Natural killer cell (primary cell): Measurements from ENCODE around the gene PLAAT1. TPM values are rescaled to one million over a fixed set of nuclear protein-coding genes. Genes with fewer than 3 reads are reported as not detected.

Experiments
- ATAC-seq, 3 donors: fragments of 150-1000 bp in 2 of 3; fragments of 200-7000 bp in 1 of 3; cut with Tn5 transposase; 1 replicate in 1 of 3; 2 replicates in 2 of 3; pipeline ENCODE4 v1.10.0; 2021; ENCODE audit warnings: mild to moderate bottlenecking in 2 of 3, moderate library complexity in 2 of 3
- DNase-seq, 2 donors: peaks; one replicate each; pipeline versions ENCODE4 v3.0.0 to v3.0.0-alpha.2; 2013 to 2021; ENCODE audit warnings: mixed read lengths in 1 of 2
- H3K27ac ChIP-seq: one replicate; pipeline ENCODE4 v1.5.1; 2013; ENCODE audit warnings: mild to moderate bottlenecking, low read length
- H3K27me3 ChIP-seq: one replicate; pipeline ENCODE4 v1.6.1; 2013; ENCODE audit warnings: low read length; ENCODE audit not compliant: control insufficient read depth, insufficient read depth
- H3K36me3 ChIP-seq: one replicate; pipeline ENCODE4 v1.6.1; 2013; ENCODE audit warnings: low read length; ENCODE audit not compliant: control insufficient read depth, insufficient read depth
- H3K4me1 ChIP-seq: one replicate; pipeline ENCODE4 v1.6.1; 2013; ENCODE audit warnings: low read length; ENCODE audit not compliant: control insufficient read depth, insufficient read depth
- H3K4me3 ChIP-seq: one replicate; pipeline ENCODE4 v1.5.1; 2013; ENCODE audit warnings: low read length
- H3K9me3 ChIP-seq: one replicate; pipeline ENCODE4 v1.6.1; 2013; ENCODE audit warnings: low read length; ENCODE audit not compliant: control insufficient read depth, insufficient read depth
- H3K27ac Mint-ChIP-seq, 2 donors: one replicate each; pipeline ENCODE4 v1.8.0; 2022; ENCODE audit warnings: mild to moderate bottlenecking in 2 of 2, mixed read lengths in 2 of 2, moderate library complexity in 1 of 2
- H3K27me3 Mint-ChIP-seq, 2 donors: one replicate each; pipeline ENCODE4 v1.8.0; 2022; ENCODE audit warnings: low read depth in 2 of 2, mixed read lengths in 2 of 2
- H3K36me3 Mint-ChIP-seq: one replicate; pipeline ENCODE4 v1.8.0; 2022; ENCODE audit warnings: mixed read lengths
- H3K4me1 Mint-ChIP-seq, 2 donors: one replicate each; pipeline ENCODE4 v1.8.0; 2022; ENCODE audit warnings: mixed read lengths in 2 of 2
- H3K4me3 Mint-ChIP-seq: one replicate; pipeline ENCODE4 v1.8.0; 2022; ENCODE audit warnings: mild to moderate bottlenecking, moderate library complexity, mixed read lengths
- H3K9me3 Mint-ChIP-seq, 2 donors: one replicate each; pipeline ENCODE4 v1.8.0; 2022; ENCODE audit warnings: mixed read lengths in 2 of 2
- WGBS: methylation state at CpG from one replicate; pipeline ENCODE4 v1.1.7; 2013; ENCODE audit warnings: missing lambda C conversion rate; ENCODE audit not compliant: insufficient coverage; 5-methylcytosine and 5-hydroxymethylcytosine counted together
- intact Hi-C: fragments of 100-400 bp; cut with micrococcal nuclease; formaldehyde crosslinking; loops from one replicate; pipeline ENCODE4 v1.14.2; 2022
- total RNA-seq, 4 donors: library from RNA; stranded (reverse); fragments of 120-200 nt in 1 of 4; gene quantifications; one replicate each; pipeline versions ENCODE4 v1.2.3 to v1.2.4, GENCODE V29; 2013 to 2022
- TF ChIP-seq, protein P1 (sequence below): fragments of 200-600 bp; IDR thresholded peaks from one replicate; pipeline ENCODE4 v1.8.0; 2022; ENCODE audit warnings: antibody characterized with exemption

The PLAAT1 gene
- total RNA-seq, 3 donors from 2014 or later (not counting 1 experiment from before 2014, with no cell fraction given) = not detected

DNA sequence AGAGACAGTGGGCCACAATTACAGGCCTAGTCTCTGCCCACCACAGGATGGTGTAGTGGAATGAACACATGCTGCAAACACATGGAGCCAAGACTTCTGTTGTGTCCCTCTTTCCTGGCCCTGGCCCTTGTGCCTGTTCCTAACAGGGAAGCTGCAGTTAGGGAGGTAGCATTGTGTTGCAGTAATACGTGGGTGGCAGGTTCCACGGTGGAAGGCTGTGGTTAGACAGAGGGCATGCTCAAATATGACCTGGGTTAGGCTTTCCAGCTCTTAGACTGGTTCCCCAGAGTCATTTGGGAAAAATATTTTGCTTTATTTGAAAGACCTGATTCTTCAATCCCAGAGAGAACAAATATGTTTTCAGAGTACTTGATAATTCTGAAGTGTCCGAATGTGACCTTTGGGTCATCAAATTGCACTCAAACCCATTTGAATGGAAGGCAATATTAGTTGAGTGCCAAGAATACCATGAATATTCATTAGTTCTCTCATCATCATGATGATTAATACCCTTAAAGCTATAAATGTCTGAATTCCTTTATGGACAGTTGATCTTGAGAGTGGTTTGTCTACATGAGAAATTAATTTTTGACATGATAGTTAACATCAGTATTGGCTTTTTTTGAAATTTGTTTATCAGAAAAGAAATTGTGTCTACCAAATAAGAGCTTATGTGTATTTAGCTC is 28.5 kb downstream of the PLAAT1 start:
- Mint-ChIP-seq H3K36me3 (no peaks in the 10 kb centered on the region), H3K4me1 (no peaks in the 10 kb centered on the region), H3K9me3 (peaks cover 0 to 3% of the 10 kb centered on the region in 2 donors), H3K27me3 (no peaks in the 10 kb centered on the region), H3K4me3 (no peak overlapping the region), H3K27ac (no peak overlapping the region)
- no peak overlapping the region for H3K4me3 ChIP-seq
- no peaks in the 10 kb centered on the region for H3K27me3 ChIP-seq
- no peak overlapping the region for H3K27ac ChIP-seq
- H3K36me3 ChIP-seq = no peaks in the 10 kb centered on the region
- TF ChIP-seq, protein P1, sequence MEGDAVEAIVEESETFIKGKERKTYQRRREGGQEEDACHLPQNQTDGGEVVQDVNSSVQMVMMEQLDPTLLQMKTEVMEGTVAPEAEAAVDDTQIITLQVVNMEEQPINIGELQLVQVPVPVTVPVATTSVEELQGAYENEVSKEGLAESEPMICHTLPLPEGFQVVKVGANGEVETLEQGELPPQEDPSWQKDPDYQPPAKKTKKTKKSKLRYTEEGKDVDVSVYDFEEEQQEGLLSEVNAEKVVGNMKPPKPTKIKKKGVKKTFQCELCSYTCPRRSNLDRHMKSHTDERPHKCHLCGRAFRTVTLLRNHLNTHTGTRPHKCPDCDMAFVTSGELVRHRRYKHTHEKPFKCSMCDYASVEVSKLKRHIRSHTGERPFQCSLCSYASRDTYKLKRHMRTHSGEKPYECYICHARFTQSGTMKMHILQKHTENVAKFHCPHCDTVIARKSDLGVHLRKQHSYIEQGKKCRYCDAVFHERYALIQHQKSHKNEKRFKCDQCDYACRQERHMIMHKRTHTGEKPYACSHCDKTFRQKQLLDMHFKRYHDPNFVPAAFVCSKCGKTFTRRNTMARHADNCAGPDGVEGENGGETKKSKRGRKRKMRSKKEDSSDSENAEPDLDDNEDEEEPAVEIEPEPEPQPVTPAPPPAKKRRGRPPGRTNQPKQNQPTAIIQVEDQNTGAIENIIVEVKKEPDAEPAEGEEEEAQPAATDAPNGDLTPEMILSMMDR = no peak
- ATAC-seq = no peak
- no peak for DNase-seq
- no peaks in the 10 kb centered on the region for H3K9me3 ChIP-seq
- 76% methylated on average over 3 of the region's 3 CpGs for WGBS
- H3K4me1 ChIP-seq = no peaks in the 10 kb centered on the region
- intact Hi-C loops = no loop called here

DNA sequence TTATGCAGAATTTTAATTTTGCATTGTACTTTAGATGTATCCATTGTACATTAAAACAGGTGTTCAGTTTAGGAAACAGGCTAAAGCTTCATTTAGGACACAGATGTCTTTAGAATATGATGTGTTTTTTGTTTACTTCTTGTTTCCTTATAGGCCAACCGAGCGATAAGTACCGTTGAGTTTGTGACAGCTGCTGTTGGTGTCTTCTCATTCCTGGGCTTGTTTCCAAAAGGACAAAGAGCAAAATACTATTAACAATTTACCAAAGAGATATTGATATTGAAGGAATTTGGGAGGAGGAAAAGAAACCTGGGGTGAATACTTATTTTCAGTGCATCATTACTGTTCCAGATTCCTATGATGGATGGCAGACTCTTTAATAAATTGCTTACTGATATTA is 29.4 kb downstream of the PLAAT1 start:
- no peak overlapping the region for H3K27ac ChIP-seq
- no peak overlapping the region for H3K4me3 ChIP-seq
- 100% methylated on average over 3 of the region's 3 CpGs for WGBS
- no peaks in the 10 kb centered on the region for H3K27me3 Mint-ChIP-seq
- no peak overlapping the region for H3K27ac Mint-ChIP-seq
- no peak overlapping the region for H3K4me3 Mint-ChIP-seq
- DNase-seq (no peak), ATAC-seq (no peak)
- no peaks in the 10 kb centered on the region for H3K4me1 ChIP-seq
- no peaks in the 10 kb centered on the region for H3K4me1 Mint-ChIP-seq
- H3K27me3 ChIP-seq = no peaks in the 10 kb centered on the region
- TF ChIP-seq, protein P1 = no peak
- no peaks in the 10 kb centered on the region for H3K36me3 ChIP-seq
- peaks cover 0 to 3% of the 10 kb centered on the region in 2 donors for H3K9me3 Mint-ChIP-seq
- intact Hi-C loops = no loop called here
- H3K9me3 ChIP-seq = no peaks in the 10 kb centered on the region
- H3K36me3 Mint-ChIP-seq = no peaks in the 10 kb centered on the region

DNA sequence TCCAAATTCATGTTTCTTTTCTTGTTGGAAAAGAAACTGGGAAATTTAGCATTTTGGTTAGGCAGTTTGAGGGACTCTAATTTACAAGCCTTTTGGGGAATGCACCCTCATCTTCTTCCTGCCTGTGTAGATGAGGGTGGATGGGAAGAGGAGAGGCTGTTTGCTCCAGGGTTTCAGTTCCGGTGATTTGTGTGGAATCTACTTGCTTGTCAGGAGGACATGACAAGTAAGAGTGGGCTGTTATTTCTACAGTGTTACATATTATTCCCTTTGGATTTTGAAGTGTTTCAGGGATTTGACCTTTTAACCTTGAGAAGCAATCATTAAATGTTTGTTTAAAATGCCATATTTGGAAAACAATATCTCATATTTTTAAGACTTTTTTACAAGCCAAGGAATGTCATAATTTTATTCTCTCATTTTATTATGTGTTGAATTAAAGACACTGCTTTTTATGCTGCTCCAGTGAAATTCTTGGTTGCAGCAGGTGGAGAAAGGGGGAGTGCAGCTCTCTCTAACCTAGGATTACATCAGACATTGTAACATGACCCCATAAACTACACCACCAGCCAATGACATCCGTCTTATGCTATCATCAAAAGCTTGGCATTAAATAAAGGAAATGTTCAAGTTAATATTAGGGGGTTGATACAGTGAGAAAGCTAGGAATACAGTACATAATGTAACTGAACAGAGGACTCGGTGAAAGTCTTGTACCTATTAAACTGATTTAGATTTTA is 30.2 kb downstream of the PLAAT1 start:
- Histone ChIP-seq H3K36me3 (no peaks in the 10 kb centered on the region), H3K4me3 (no peak overlapping the region), H3K9me3 (no peaks in the 10 kb centered on the region), H3K4me1 (no peaks in the 10 kb centered on the region), H3K27me3 (no peaks in the 10 kb centered on the region), H3K27ac (no peak overlapping the region)
- TF ChIP-seq, protein P1 = no peak
- 94% methylated on average over 1 of the region's 3 CpGs for WGBS
- Mint-ChIP-seq H3K4me3 (no peak overlapping the region), H3K27ac (no peak overlapping the region), H3K9me3 (peaks cover 0 to 3% of the 10 kb centered on the region in 2 donors), H3K36me3 (no peaks in the 10 kb centered on the region), H3K27me3 (no peaks in the 10 kb centered on the region), H3K4me1 (no peaks in the 10 kb centered on the region)
- no peak for DNase-seq
- intact Hi-C loops = no loop called here
- ATAC-seq = no peak
